HepG2 (cell line): Measurements from ENCODE around the gene PTGR1. TPM values are rescaled to one million over a fixed set of nuclear protein-coding genes. Genes with fewer than 3 reads are reported as not detected.

ENCODE experiments used
- ATAC-seq: fragments of 200-7000 bp; cut with Tn5 transposase; 3 replicates; pipeline ENCODE4 v1.9.1; 2020; ENCODE audit warnings: mild to moderate bottlenecking, moderate library complexity
- BruUV-seq: library from RNA; stranded (reverse); fragments of 400-500 nt; replicated peaks from 2 replicates; lab custom pipeline; 2021; lab: Mats Ljungman, UMichigan
- CTCF ChIA-PET: fragments of 300-600 bp; formaldehyde crosslinking; extraction: SDS; loops from one replicate; lab custom pipeline; 2021; ENCODE audit warnings: low total read pairs, inconsistent platforms, low intra/inter-chr PET ratio; lab: Yijun Ruan, JAX
- POLR2A ChIA-PET: fragments of 350-600 bp; sonication (Branson Sonifier 250); formaldehyde crosslinking; loops from one replicate; lab custom pipeline; 2020; ENCODE audit warnings: antibody characterized with exemption, inconsistent platforms; lab: Yijun Ruan, JAX
- DNase-seq: peaks from one replicate; pipeline ENCODE4 v3.0.0-alpha.2; 2015; ENCODE audit warnings: low spot score
- FAIRE-seq: peaks from 3 replicates; lab custom pipeline; 2011; peaks lifted over from hg19 to GRCh38; lab: Jason Lieb, UNC
- H2AFZ ChIP-seq: one replicate; pipeline ENCODE4 v1.6.1; 2011; ENCODE audit warnings: low read length, inconsistent platforms
- H3K27ac ChIP-seq: fragments of 300-600 bp; 3 replicates; pipeline ENCODE4 v1.8.0; 2011; ENCODE audit warnings: mixed run types, mild to moderate bottlenecking, mixed read lengths, low read length, inconsistent platforms; ENCODE audit not compliant: insufficient read depth; ENCODE audit errors: extremely low read length
- H3K27me3 ChIP-seq, 2 experiments: fragments of 200-600 bp in 1 of 2; 2 replicates in 1 of 2; 3 replicates in 1 of 2; pipeline versions ENCODE4 v1.6.0 to v1.8.0; 2011; ENCODE audit warnings: low read length in 2 of 2, mild to moderate bottlenecking in 2 of 2, moderate library complexity in 2 of 2, inconsistent platforms in 1 of 2; ENCODE audit not compliant: insufficient read depth in 2 of 2, control insufficient read depth in 1 of 2
- H3K36me3 ChIP-seq, 2 experiments: fragments of 200-600 bp in 1 of 2; replicated peaks in 1 of 2; 2 replicates in 1 of 2; 3 replicates in 1 of 2; pipeline versions ENCODE4 v1.5.1 to v1.8.0; 2011; ENCODE audit warnings: low read length in 2 of 2, inconsistent platforms in 1 of 2; ENCODE audit not compliant: insufficient read depth in 2 of 2, control insufficient read depth in 1 of 2
- H3K4me1 ChIP-seq: 2 replicates; pipeline ENCODE4 v1.5.1; 2012; ENCODE audit warnings: low read length, inconsistent platforms; ENCODE audit not compliant: insufficient read depth
- H3K4me2 ChIP-seq: 2 replicates; pipeline ENCODE4 v1.6.0; 2011; ENCODE audit warnings: low read depth, low read length, inconsistent platforms
- H3K4me3 ChIP-seq, 3 experiments: fragments of 200-600 bp in 1 of 3; sonication (generic), shearing (Covaris generic) in 1 of 3; replicated peaks in 1 of 3; 2 replicates each; pipeline ENCODE4 v1.5.1; 2011 to 2016; ENCODE audit warnings: low read length in 3 of 3, inconsistent platforms in 2 of 3, low read depth in 2 of 3, mild to moderate bottlenecking in 2 of 3, control low read depth in 1 of 3, mixed read lengths in 1 of 3; ENCODE audit not compliant: insufficient read depth in 1 of 3
- H3K79me2 ChIP-seq: one replicate; pipeline ENCODE4 v1.6.1; 2011; ENCODE audit warnings: low read length, inconsistent platforms; ENCODE audit not compliant: insufficient read depth
- H3K9ac ChIP-seq: 2 replicates; pipeline ENCODE4 v1.6.0; 2011; ENCODE audit warnings: mild to moderate bottlenecking, low read depth, low read length, inconsistent platforms; ENCODE audit not compliant: insufficient read depth
- H3K9me3 ChIP-seq: 2 replicates; pipeline ENCODE4 v1.5.1; 2012; ENCODE audit warnings: mild to moderate bottlenecking, low read length
- H4K20me1 ChIP-seq: 2 replicates; pipeline ENCODE4 v1.6.0; 2011; ENCODE audit warnings: inconsistent platforms, mild to moderate bottlenecking, low read length, moderate library complexity; ENCODE audit not compliant: insufficient read depth
- HBP1 ChIP-seq: IDR thresholded peaks from 2 replicates; pipeline ENCODE4 v1.6.1; 2016; ENCODE audit warnings: low read depth, control low read depth
- KDM5B ChIP-seq: sonication (generic); formaldehyde crosslinking; IDR thresholded peaks from 2 replicates; pipeline ENCODE4 v1.4.0; 2020; ENCODE audit warnings: missing genetic modification reagents, mild to moderate bottlenecking, borderline replicate concordance
- PTBP1 ChIP-seq: fragments of 200-400 bp; formaldehyde crosslinking; IDR thresholded peaks from 2 replicates; pipeline ENCODE4 v1.6.1; 2018; ENCODE audit warnings: low read length, low read depth; ENCODE audit not compliant: poor library complexity, severe bottlenecking
- SNAPC4 ChIP-seq: sonication (generic); formaldehyde crosslinking; IDR thresholded peaks from 2 replicates; pipeline ENCODE4 v1.4.0; 2020; ENCODE audit warnings: mild to moderate bottlenecking, missing genetic modification reagents
- SUZ12 ChIP-seq: fragments of 150-350 bp; IDR thresholded peaks from 2 replicates; pipeline ENCODE4 v1.6.1; 2014; ENCODE audit warnings: low read depth, low read length
- USF2 ChIP-seq, 2 experiments: sonication (generic) in 1 of 2; formaldehyde crosslinking in 1 of 2; IDR thresholded peaks; 2 replicates each; pipeline versions ENCODE4 v1.5.1 to v1.6.1; 2011 to 2020; ENCODE audit warnings: borderline replicate concordance in 1 of 2, low read depth in 1 of 2, low read length in 1 of 2, mild to moderate bottlenecking in 1 of 2, missing genetic modification reagents in 1 of 2, moderate library complexity in 1 of 2
- ZNF354B ChIP-seq: sonication (generic); formaldehyde crosslinking; IDR thresholded peaks from 2 replicates; pipeline ENCODE4 v1.8.0; 2022; ENCODE audit warnings: mild to moderate bottlenecking, missing genetic modification reagents
- ZNF362 ChIP-seq: sonication (generic); formaldehyde crosslinking; IDR thresholded peaks from 2 replicates; pipeline ENCODE4 v1.4.0; 2020; ENCODE audit warnings: missing genetic modification reagents, mild to moderate bottlenecking, borderline replicate concordance
- ZNF496 ChIP-seq: sonication (generic); formaldehyde crosslinking; IDR thresholded peaks from 2 replicates; pipeline ENCODE4 v1.8.1; 2023; ENCODE audit warnings: mild to moderate bottlenecking, moderate library complexity, missing genetic modification reagents; ENCODE audit not compliant: insufficient replicate concordance
- WGBS: methylation state at CpG from one replicate; pipeline ENCODE4 v1.1.6; 2017; ENCODE audit warnings: low lambda C conversion rate; 5-methylcytosine and 5-hydroxymethylcytosine counted together
- in situ Hi-C: cut with HindIII; loops from 2 replicates; pipeline ENCODE4 v1.10.0; 2017; ENCODE audit warnings: low pct_unique_long_range_greater_than_20kb; ENCODE audit not compliant: extremely low pct_ligation_motif_present
- intact Hi-C: fragments of 100-400 bp; cut with micrococcal nuclease; formaldehyde crosslinking; loops from one replicate; pipeline ENCODE4 v1.10.0; 2022; ENCODE audit not compliant: unreplicated experiment
- polyA plus RNA-seq, 8 experiments: library from polyadenylated mRNA; depleted of rRNA in 3 of 8; stranded (reverse) in 7 of 8; unstranded in 1 of 8; fragments of >200 nt; fragmentation: Illumina TruSeq in 4 of 8; extraction: Trizol in 4 of 8; gene quantifications; 2 replicates each; pipeline versions ENCODE4 v1.2.1 to v1.2.3, GENCODE V29; 2011 to 2016; ENCODE audit warnings: low read depth in 4 of 8, missing spikeins in 1 of 8, mixed read lengths in 1 of 8; ENCODE audit not compliant: insufficient read depth in 1 of 8
- total RNA-seq, 5 experiments: library from RNA; depleted of rRNA; stranded (reverse); fragments of >200 nt; fragmentation: Illumina TruSeq; extraction: Trizol; gene quantifications; 2 replicates each; pipeline ENCODE4 v1.2.3, GENCODE V29; 2016; ENCODE audit warnings: low read depth in 1 of 5

The PTGR1 gene
- total and polyA plus RNA-seq, 2 of the 13 experiments (the other 11 are each of a cell fraction or from before 2014, with no cell fraction given): 6.0 to 15.8 TPM

GRCh38 chr9:111597852-111598732 lies 1.4 kb downstream of the PTGR1 start:
- ChIA-PET POLR2A (interaction anchor here (0.8 to 2.1 kb wide), 12 partner anchors 15 to 94 kb away, joined by 3 to 18 read pairs (median 5); partner anchors contain the start of gene DNAJC25), CTCF (interaction anchor here (0.6 to 2.5 kb wide), 5 partner anchors 24 to 162 kb away, joined by 3 to 27 read pairs (median 3); no protein-coding TSS in a partner anchor)
- ATAC-seq (peak; percentile 67), FAIRE-seq (peak; percentile 52), DNase-seq (peak; percentile 55)
- intact Hi-C loops (loop anchor here (1.0 to 2.0 kb wide), 4 partner anchors 15 to 93 kb away; partner anchors contain the start of gene ZNF483), in situ Hi-C loops (no loop called here)
- Histone ChIP-seq H3K4me1 (peaks cover 39% of the 10 kb centered on the region), H3K79me2 (no peaks in the 10 kb centered on the region), H2AFZ (no peak overlapping the region), H3K36me3 (no peaks in the 10 kb centered on the region), H4K20me1 (no peaks in the 10 kb centered on the region), H3K4me2 (peak overlapping the region; percentile 92), H3K9me3 (no peaks in the 10 kb centered on the region), H3K27me3 (no peaks in the 10 kb centered on the region), H3K9ac (peak overlapping the region; percentile 55), H3K27ac (peak overlapping the region; percentile 76), H3K4me3 (peak overlapping the region; percentile 62 to 87 (median 77))
- TSS peak; percentile 71 for BruUV-seq
- WGBS: 0% methylated on average over 35 of the region's 41 CpGs
- TF ChIP-seq KDM5B (0 out of 2 replicates have a peak, but pooled peaks have one; percentile 36), PTBP1 (peak; percentile 79), ZNF496 (CRISPR knock-in tag) (no peak), HBP1 (no peak), USF2 (IDR thresholded peaks at IDR 0.05; ENCODE audit: low read depth, low read length) (no peak), USF2 (CRISPR knock-in tag; IDR thresholded peaks at IDR 0.05; ENCODE audit: borderline replicate concordance) (no peak), ZNF362 (CRISPR knock-in tag) (peak; percentile 95), SUZ12 (no peak), SNAPC4 (CRISPR knock-in tag) (peak; percentile 26; the same call in 1 of the 2 replicates), ZNF354B (CRISPR knock-in tag) (no peak)
